ENCODE results near the gene LCP2.
A peak's percentile ranks its signal among the peaks of the same experiment; 100 is the strongest.

DNA sequence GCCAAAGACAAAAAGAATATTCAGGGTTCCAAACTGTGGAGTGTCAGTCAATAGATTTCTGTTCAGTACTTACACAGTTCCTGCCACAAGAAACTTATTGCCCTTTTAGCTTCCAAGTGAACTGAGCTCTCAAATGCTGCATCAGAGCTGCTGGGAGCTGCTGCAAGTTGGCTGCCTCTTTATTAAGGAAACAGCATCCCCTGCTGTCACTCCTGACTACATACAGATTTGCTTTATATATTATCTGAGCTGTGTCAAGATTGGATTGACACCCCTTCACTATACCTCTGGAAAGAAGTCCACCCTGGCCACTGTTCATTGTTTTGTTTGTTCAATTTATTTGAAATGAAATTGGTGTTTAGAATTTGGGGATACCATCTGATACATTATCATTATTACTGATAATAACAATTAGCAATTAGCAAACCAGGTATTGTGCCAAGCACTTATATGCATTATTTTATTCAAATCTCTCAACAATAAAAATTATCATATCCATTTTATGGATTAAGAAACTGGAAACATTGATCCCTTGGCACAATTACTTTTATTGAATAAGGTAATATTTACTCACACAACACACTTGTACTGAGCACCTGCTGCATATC lies 81.2 kb downstream of the LCP2 start:
- TF ChIP-seq, protein P1, sequence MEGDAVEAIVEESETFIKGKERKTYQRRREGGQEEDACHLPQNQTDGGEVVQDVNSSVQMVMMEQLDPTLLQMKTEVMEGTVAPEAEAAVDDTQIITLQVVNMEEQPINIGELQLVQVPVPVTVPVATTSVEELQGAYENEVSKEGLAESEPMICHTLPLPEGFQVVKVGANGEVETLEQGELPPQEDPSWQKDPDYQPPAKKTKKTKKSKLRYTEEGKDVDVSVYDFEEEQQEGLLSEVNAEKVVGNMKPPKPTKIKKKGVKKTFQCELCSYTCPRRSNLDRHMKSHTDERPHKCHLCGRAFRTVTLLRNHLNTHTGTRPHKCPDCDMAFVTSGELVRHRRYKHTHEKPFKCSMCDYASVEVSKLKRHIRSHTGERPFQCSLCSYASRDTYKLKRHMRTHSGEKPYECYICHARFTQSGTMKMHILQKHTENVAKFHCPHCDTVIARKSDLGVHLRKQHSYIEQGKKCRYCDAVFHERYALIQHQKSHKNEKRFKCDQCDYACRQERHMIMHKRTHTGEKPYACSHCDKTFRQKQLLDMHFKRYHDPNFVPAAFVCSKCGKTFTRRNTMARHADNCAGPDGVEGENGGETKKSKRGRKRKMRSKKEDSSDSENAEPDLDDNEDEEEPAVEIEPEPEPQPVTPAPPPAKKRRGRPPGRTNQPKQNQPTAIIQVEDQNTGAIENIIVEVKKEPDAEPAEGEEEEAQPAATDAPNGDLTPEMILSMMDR (IDR thresholded peaks at IDR 0.05), result peak in 5 of 6 experiments; percentile 25 to 58 (median 37)
- no peak for TF ChIP-seq POLR2A (IDR thresholded peaks at IDR 0.05)

Measured in esophagus squamous epithelium (tissue), 4 donors.